Measurements from ENCODE around the gene CLCN5. TPM values are rescaled to one million over a fixed set of nuclear protein-coding genes. Genes with fewer than 3 reads are reported as not detected.
A peak's percentile ranks its signal among the peaks of the same experiment; 100 is the strongest.

The CLCN5 gene
- total and polyA plus RNA-seq, 2 of the 13 experiments (the other 11 are each of a cell fraction or from before 2014, with no cell fraction given) = 7.8 to 27.3 TPM

GRCh38 chrX:49878834-49879655 is 43.4 kb upstream of the CLCN5 start, which contains the start of gene USP27X (continued):
- TF ChIP-seq HINFP (CRISPR knock-in tag; IDR thresholded peaks at IDR 0.05; ENCODE audit: low read depth) (no peak), PTBP1 (IDR thresholded peaks at IDR 0.05; ENCODE audit: low read depth, low read length, poor library complexity, severe bottlenecking) (no peak), MLLT10 (CRISPR knock-in tag; IDR thresholded peaks at IDR 0.05) (no peak), ZBTB44 (CRISPR knock-in tag; IDR thresholded peaks at IDR 0.05) (no peak), NR2F1 (CRISPR knock-in tag; IDR thresholded peaks at IDR 0.05) (no peak), RAD51 (IDR thresholded peaks at IDR 0.05; ENCODE audit: borderline replicate concordance) (no peak), FOXK1 (CRISPR knock-in tag; IDR thresholded peaks at IDR 0.05; ENCODE audit: borderline replicate concordance, low read depth) (peak; percentile 6; the same call in 1 of the 2 replicates), PATZ1 (CRISPR knock-in tag; IDR thresholded peaks at IDR 0.05) (peak; percentile 98), IRF1 (CRISPR knock-in tag; IDR thresholded peaks at IDR 0.05; ENCODE audit: low read depth) (no peak), KLF12 (CRISPR knock-in tag; IDR thresholded peaks at IDR 0.05; ENCODE audit: borderline replicate concordance) (peak; percentile 70; the same call in 1 of the 2 replicates), ZNF704 (CRISPR knock-in tag; IDR thresholded peaks at IDR 0.05; ENCODE audit: borderline replicate concordance) (0 out of 2 replicates have a peak, but pooled peaks have one; percentile 38), ZFP82 (CRISPR knock-in tag; IDR thresholded peaks at IDR 0.05; ENCODE audit: borderline replicate concordance) (0 out of 2 replicates have a peak, but pooled peaks have one; percentile 33), NFAT5 (CRISPR knock-in tag; IDR thresholded peaks at IDR 0.05) (no peak), ZFP36 (IDR thresholded peaks at IDR 0.05; ENCODE audit: borderline replicate concordance, low read depth, low read length, partially characterized antibody) (no peak)
